GM19468 (cell line): ENCODE data around the gene PTCD1.
A peak's percentile ranks its signal among the peaks of the same experiment; 100 is the strongest.

ENCODE experiments used
- ATAC-seq: cut with Tn5 transposase; IDR thresholded peaks from one replicate; pipeline ENCODE4 v1.9.1; 2021; ENCODE audit warnings: mild to moderate bottlenecking, moderate library complexity, moderate number of reproducible peaks; ENCODE audit not compliant: unreplicated experiment; ENCODE audit errors: extremely low read depth

Gene PTCD1

GRCh38 chr7:99438573-99439480 lies at the start of gene PTCD1, which contains the start of gene CPSF4:
PTCD1 (minus strand) TSS chr7:99438798; CDS start chr7:99435242, 3,556 bp downstream.
CPSF4 (plus strand) TSS chr7:99438943; CDS start chr7:99439083, 140 bp downstream.
- peak; percentile 87 for ATAC-seq

- no peak for ATAC-seq
Observed at GRCh38 chr7:99485094-99485493, 46.5 kb upstream of the PTCD1 start.

DNA sequence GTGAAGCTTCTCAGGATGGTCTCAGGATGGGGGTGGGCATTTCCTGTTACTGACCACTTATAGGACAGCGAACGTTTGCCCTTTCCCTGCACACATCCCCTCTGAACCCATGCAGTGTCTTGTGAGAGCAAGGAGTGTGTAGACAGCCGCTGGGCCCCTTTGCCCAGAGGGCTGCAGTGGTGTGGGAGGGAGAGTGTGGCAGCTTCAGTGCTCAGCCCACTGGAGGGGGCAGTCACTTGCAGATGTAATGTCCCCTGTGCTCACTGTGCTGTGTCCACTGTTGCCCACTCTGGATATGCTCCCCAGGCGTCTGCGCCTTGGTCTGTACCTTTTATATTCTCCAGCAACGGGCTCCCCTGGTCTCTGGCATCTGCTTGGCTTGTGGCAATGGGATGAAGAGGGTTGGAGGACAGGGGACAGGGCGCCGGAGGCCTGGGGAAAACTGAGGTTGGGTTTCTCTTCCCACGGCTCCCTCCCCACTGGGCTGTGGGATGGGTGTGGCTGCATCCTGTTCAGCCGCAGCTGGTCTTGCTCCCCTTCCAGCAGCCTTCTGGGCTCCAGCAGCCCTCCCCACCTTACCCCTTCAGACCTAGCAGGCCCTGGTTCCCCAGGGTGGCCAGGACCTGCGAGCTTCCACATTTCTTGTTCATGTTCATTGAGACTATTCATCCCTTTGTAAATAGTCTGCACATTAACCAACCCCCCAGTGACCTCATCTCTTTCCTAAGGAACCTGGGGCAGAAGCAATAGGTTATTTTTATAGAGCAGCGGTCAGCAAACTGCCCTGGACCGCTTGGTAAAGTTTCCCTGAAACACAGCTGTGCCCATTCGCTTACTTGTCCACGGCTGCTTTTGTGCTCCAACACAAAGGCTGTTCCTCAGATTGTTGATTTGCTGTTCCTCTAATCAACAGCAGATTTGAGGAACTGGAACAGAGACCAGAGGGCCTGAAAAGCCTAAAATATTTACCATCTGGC lies 40.2 kb upstream of the PTCD1 start:
- no peak for ATAC-seq

DNA sequence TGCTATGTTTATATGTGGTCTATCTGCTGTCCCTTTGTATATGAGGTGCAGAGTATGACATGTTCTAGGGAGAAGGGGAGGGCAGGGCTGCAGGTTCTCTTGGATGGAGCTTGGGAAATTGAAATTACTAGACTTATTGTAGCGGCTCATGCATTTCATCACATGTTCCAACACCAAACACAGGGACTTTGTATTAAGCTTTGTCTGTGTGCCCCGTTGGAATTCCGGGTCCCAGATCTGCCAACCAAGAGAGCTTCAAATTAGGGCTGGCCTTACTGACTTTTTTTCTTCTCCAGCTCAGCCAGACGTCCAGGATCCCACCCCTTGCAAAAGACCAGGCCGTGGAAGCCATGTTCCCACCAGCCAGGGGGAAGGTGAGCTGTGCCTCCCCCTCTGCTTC lies 37.5 kb upstream of the PTCD1 start:
- ATAC-seq = no peak

GRCh38 chr7:99473315-99473596 lies 34.7 kb upstream of the PTCD1 start:
- ATAC-seq = no peak

- ATAC-seq = peak; percentile 82
Observed at GRCh38 chr7:99472561-99473314, 34.1 kb upstream of the PTCD1 start, which contains the start of gene ZNF789. ZNF789 (plus strand) TSS chr7:99472890; CDS start chr7:99476457, 3,567 bp downstream.

DNA sequence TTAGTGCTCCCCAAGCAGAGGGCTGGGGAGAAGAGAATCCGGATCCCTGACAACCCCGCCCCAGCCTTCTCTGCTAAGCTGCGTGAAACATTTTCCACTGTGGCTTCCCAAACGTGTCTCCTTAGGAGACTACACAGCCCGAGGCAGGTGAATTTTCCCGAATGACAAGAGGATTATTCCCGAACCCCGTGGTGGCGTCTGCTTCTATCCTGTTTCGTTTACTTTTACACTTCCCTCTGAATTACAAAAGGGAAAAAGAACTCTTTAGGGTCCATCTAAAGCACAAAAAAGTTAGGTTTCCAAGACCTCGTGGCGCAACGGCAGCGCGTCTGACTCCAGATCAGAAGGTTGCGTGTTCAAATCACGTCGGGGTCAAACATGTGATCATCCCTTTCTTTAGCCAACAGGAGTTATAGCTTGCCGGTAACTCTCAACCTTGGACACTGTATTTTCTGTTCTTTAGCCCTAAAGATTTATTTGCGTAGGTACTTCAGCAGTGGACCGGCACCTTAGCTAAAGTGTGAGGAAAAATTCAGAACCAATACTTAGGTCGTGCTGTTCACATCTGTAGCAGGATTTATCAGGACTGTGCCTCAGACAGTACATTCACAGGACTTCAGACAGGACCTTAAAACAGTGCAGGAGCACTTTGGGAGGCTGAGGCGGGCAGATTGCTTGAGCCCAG lies 30.9 kb upstream of the PTCD1 start:
- ATAC-seq = no peak

GRCh38 chr7:99468336-99468918 lies 29.8 kb upstream of the PTCD1 start:
- no peak for ATAC-seq

DNA sequence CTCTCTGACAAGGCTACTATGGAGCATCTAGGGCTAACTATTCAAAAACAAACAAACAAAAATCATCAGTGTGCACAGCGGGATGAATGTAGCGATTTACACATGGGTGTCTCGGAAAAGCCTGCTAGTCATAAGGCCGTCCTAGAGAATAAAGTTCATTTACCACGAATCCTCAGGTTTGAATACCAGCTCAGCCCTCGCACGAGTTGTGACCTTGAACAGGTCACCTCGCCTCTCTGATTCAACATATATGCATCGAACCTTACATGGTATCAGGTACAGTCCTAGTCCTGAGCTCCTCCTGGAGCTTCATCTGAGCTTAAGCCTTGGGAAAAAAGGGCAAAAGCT lies 26.8 kb upstream of the PTCD1 start:
- no peak for ATAC-seq

DNA sequence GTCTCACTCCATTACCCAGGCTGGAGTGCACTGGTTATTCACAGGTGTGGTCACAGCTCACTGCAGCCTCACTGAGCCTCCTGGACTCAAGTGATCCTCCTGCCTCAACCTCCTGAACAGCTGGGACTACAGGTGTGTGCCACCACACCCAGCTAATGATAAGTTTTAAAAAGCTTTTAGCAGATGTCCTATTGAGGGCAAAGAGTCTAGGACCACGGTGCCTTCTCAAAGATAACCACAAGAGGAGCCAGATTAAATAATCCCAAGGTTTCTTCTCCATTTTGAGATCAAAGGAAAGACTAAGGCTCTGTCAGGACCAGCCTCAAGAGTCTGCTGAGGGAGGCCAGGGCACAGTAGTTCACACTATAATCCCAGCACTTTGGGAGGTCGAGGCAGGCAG lies 22.6 kb upstream of the PTCD1 start:
- no peak for ATAC-seq

GRCh38 chr7:99460651-99461050 lies 22.1 kb upstream of the PTCD1 start:
- ATAC-seq = no peak

DNA sequence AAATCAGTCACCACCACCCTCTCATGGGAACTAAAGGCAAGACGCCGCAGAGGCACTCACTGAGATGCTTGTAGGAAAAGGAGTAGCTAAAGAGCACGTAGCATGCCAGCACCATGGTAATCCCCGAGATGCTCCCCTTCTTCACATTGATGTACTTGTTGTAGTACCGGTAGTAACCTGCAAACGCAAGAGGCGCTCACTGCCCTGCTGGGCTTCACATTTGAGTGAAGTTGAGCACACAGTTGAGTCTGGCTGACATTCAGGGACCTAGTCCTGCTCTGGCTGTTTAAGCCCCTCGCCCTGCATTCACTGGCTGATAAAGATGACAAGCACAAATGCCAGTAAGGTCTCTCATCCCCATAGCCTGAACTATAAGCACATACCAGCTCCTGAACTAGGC lies 20.5 kb upstream of the PTCD1 start:
- ATAC-seq = no peak

- no peak for ATAC-seq
Observed at GRCh38 chr7:99457650-99458493, 19.3 kb upstream of the PTCD1 start.

- no peak for ATAC-seq
Observed at GRCh38 chr7:99457050-99457649, 18.6 kb upstream of the PTCD1 start.

- no peak for ATAC-seq
Observed at GRCh38 chr7:99456288-99456687, 17.7 kb upstream of the PTCD1 start.

- ATAC-seq = no peak
Observed at GRCh38 chr7:99455874-99456273, 17.3 kb upstream of the PTCD1 start.

GRCh38 chr7:99453105-99453504 lies 14.5 kb upstream of the PTCD1 start:
- no peak for ATAC-seq

DNA sequence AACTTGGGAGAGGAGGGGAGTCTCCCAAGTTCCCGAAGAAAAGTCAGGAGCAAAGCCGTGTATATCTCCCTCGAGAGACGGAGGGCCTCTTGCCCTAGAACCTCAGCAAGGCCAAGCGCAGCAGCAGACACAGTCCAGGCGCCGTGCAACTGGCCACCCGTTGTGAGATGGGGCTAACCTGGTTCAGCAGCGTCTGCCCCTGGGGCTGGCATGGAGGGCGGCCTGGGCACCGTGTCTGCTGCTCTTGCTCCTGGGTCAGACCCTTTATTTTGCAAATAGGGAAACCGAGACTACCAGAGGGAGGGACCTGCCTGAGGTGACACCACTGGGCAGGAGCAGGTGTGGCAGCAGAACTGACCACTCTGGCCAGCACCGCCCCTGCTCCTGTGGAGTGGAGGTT lies 13.9 kb upstream of the PTCD1 start:
- ATAC-seq = no peak
